Stimulated activated memory B cell treated with anti-CD40 and anti-IgM and Interleukin-4, amounts not matched to agents 10 μg/mL and 1 μg/mL and 100 μg/mL, for 72 hours (primary cell): Measurements from ENCODE around the gene RIT2.

Experiments
- ATAC-seq: fragments of 150-1000 bp; cut with Tn5 transposase; 2 replicates; pipeline ENCODE4 v1.10.0; 2021
- H3K27ac Mint-ChIP-seq: one replicate; pipeline ENCODE4 v1.8.0; 2022; ENCODE audit warnings: mild to moderate bottlenecking, mixed read lengths
- H3K27me3 Mint-ChIP-seq: one replicate; pipeline ENCODE4 v1.8.0; 2022; ENCODE audit warnings: mixed read lengths
- H3K36me3 Mint-ChIP-seq: one replicate; pipeline ENCODE4 v1.8.0; 2022; ENCODE audit warnings: mixed read lengths
- H3K4me1 Mint-ChIP-seq: one replicate; pipeline ENCODE4 v1.8.0; 2022; ENCODE audit warnings: mixed read lengths
- H3K4me3 Mint-ChIP-seq: one replicate; pipeline ENCODE4 v1.8.0; 2022; ENCODE audit warnings: mild to moderate bottlenecking, moderate library complexity, mixed read lengths
- H3K9me3 Mint-ChIP-seq: one replicate; pipeline ENCODE4 v1.8.0; 2022; ENCODE audit warnings: mixed read lengths

RIT2 gene

DNA sequence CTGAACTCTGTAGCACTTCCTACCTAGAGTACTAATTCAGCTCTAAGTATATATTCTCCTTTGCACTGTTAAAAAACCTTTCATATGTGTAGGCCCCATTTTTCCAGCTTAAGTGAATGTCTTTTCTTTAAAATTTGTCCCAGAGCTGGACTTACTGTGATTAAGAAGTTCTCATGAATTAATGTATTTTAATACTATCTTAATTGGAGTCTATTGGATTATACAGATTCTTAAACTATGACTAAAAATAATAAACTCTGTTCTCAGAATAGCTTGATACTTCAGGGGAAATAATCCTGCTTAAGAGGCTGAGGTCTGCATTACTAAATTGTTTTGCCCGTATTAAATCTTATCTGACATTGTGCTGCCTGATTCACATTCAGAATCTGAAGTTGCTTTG lies 223.3 kb downstream of the RIT2 start:
- Mint-ChIP-seq H3K9me3 (no peaks in the 10 kb centered on the region), H3K36me3 (no peaks in the 10 kb centered on the region), H3K4me3 (no peak overlapping the region)

DNA sequence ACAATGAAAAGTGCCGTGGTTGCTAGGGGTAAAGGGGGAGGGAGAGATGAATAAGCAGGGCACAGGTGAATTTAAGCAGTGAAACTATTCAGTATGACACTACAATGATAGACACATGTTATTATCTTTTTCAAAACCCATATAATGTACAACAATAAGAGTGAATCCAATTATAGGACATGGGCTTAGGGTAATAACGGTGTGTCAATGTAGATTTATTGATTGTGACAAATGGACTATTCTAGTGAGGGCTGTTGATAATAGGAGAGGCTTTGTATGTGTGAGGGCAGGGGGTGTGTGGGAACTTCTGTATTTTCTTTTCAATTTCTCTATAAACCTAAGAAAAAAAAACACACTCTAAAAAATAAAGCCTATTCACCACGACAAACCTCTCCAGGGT lies 223.8 kb downstream of the RIT2 start:
- Mint-ChIP-seq H3K27me3 (no peaks in the 10 kb centered on the region), H3K27ac (no peak overlapping the region)
- ATAC-seq: no peak

More for the DNA sequence above, 223.3 kb downstream of the RIT2 start:
- Mint-ChIP-seq H3K27ac (no peak overlapping the region), H3K4me1 (no peaks in the 10 kb centered on the region), H3K27me3 (no peaks in the 10 kb centered on the region)
- no peak for ATAC-seq

DNA sequence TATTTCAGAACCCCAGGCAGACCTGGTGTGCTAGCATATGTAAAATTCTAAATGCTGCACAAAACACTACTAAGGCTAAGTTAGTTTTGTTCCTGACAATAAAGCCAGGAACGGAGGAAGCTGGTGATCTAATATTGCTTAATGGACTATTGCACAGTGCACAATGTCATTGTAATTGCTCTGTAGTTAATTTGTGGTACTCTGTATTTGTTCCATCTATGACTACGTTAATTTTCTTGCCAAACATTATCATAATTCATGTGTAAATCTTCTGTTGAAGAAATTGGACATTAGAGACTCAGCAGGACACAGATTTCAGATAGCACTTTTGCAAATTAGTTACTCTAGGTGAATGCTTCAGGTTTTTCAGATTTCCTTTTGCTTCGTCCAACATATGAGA lies 232.3 kb downstream of the RIT2 start:
- no peak overlapping the region for H3K27ac Mint-ChIP-seq
- no peaks in the 10 kb centered on the region for H3K27me3 Mint-ChIP-seq
- no peak overlapping the region for H3K4me3 Mint-ChIP-seq
- ATAC-seq: no peak
- no peaks in the 10 kb centered on the region for H3K4me1 Mint-ChIP-seq
- no peaks in the 10 kb centered on the region for H3K36me3 Mint-ChIP-seq
- peaks cover 5% of the 10 kb centered on the region for H3K9me3 Mint-ChIP-seq

More for the DNA sequence above, 223.8 kb downstream of the RIT2 start:
- no peak overlapping the region for H3K4me3 Mint-ChIP-seq
- H3K36me3 Mint-ChIP-seq: no peaks in the 10 kb centered on the region
- no peaks in the 10 kb centered on the region for H3K4me1 Mint-ChIP-seq
- H3K9me3 Mint-ChIP-seq: no peaks in the 10 kb centered on the region

DNA sequence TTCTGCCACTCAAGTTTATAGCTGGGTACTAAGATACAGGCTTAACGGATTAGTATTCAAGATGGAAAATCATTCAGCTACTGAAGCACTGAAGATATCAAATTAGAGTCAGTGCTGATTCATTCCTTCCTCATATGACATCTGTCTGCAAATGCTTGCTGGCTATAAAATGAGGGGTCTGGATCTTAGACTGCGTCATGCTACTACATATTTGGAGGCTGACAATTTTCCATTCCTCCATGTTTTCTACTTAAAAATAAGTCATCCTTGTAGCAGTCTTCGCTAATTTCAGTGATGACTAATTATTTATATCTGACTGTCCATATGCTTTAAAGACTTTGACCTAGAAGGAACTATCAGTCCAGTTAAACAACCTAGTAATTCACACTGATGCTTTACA lies 233.4 kb downstream of the RIT2 start:
- no peaks in the 10 kb centered on the region for H3K27me3 Mint-ChIP-seq
- peaks cover 5% of the 10 kb centered on the region for H3K9me3 Mint-ChIP-seq
- no peak overlapping the region for H3K4me3 Mint-ChIP-seq
- no peak for ATAC-seq
- no peaks in the 10 kb centered on the region for H3K36me3 Mint-ChIP-seq
- no peaks in the 10 kb centered on the region for H3K4me1 Mint-ChIP-seq
- no peak overlapping the region for H3K27ac Mint-ChIP-seq

DNA sequence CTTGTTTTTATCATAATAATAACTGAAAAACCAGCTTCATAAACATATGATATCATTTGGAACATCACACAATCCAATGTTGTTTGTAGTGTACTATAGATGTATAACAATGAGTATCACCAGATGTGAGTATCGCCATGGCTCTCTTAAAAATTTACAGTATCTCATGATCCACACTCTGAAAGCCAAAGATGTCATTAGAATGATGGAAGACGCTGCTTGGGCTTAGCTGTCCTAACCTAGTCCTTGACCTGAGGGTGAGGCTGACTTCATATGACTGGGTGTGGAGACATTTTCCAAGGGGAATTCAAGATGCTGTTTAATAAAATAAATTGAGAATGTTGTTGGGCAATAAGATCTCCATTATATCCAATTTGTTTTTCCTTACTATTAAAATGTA lies 242.6 kb downstream of the RIT2 start:
- ATAC-seq: no peak
- H3K27ac Mint-ChIP-seq: no peak overlapping the region
- H3K27me3 Mint-ChIP-seq: no peaks in the 10 kb centered on the region
- no peak overlapping the region for H3K4me3 Mint-ChIP-seq
- peaks cover 3% of the 10 kb centered on the region for H3K9me3 Mint-ChIP-seq
- H3K4me1 Mint-ChIP-seq: no peaks in the 10 kb centered on the region
- H3K36me3 Mint-ChIP-seq: no peaks in the 10 kb centered on the region

DNA sequence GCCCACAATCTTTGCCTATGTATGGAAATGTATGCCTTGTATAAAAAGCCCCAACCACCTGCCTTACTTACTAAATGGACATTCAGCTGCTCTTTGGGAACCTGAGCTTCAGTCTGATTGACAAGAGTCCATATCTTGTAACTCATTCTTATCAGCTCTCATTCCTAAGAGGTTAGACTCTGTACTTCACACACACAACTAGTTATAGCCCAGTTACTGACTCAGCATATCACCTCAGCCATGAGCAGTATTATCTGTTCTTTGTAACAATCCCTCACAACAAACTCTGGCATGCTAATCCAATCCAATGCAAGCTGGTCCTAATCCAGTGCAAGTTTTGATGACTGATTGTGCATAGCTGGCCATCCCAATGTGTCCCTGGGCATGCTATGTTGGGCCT lies 250.6 kb downstream of the RIT2 start:
- Mint-ChIP-seq H3K27ac (no peak overlapping the region), H3K36me3 (no peaks in the 10 kb centered on the region)
- no peak for ATAC-seq

DNA sequence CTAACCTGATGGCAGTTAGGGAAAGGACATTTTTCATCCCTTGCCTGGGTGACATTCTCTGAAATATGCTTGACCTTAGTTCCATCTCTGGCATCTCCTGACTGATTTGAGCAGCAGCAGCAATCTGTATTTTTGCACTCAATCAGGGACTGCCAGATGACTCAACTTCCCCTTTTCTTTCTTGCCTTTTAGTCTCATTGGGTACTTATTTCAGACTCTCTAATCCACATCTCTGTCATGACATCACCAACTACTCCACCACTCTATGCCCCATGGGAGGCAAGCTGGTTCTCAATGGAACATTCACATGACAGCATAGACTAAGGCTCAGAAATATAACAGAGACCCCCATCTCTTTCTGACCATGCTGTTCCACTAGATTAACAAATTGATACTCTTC lies 254.2 kb downstream of the RIT2 start:
- no peaks in the 10 kb centered on the region for H3K27me3 Mint-ChIP-seq
- H3K9me3 Mint-ChIP-seq: peaks cover 3% of the 10 kb centered on the region
- no peaks in the 10 kb centered on the region for H3K36me3 Mint-ChIP-seq
- peak; percentile 20 for ATAC-seq
- H3K4me3 Mint-ChIP-seq: no peak overlapping the region
- H3K4me1 Mint-ChIP-seq: no peaks in the 10 kb centered on the region
- no peak overlapping the region for H3K27ac Mint-ChIP-seq

More for the DNA sequence above, 250.6 kb downstream of the RIT2 start:
- H3K9me3 Mint-ChIP-seq: peaks cover 2% of the 10 kb centered on the region
- H3K27me3 Mint-ChIP-seq: no peaks in the 10 kb centered on the region
- H3K4me3 Mint-ChIP-seq: no peak overlapping the region
- no peaks in the 10 kb centered on the region for H3K4me1 Mint-ChIP-seq

DNA sequence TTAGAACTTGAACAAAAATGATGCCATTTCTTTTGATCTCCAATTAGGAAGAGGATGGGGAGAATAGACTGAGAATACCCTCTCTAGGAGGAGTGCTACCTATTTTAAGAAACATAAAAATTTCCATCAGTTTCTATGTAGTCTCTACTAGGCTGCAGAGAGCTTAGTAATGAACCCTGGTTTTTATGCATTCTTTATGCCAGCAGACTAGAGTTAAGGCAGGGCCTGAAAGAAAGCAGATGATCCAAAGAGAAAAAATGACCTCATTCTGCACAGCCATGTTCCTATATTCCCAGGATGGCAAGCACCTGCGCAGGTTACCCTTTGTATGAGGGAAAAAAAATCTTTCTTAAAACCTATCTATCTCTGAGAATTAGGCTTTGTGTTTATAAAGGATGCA lies 254.9 kb downstream of the RIT2 start:
- no peaks in the 10 kb centered on the region for H3K27me3 Mint-ChIP-seq
- H3K4me3 Mint-ChIP-seq: no peak overlapping the region
- no peak overlapping the region for H3K27ac Mint-ChIP-seq
- no peaks in the 10 kb centered on the region for H3K36me3 Mint-ChIP-seq
- no peak for ATAC-seq
- H3K9me3 Mint-ChIP-seq: peaks cover 5% of the 10 kb centered on the region
- H3K4me1 Mint-ChIP-seq: no peaks in the 10 kb centered on the region

DNA sequence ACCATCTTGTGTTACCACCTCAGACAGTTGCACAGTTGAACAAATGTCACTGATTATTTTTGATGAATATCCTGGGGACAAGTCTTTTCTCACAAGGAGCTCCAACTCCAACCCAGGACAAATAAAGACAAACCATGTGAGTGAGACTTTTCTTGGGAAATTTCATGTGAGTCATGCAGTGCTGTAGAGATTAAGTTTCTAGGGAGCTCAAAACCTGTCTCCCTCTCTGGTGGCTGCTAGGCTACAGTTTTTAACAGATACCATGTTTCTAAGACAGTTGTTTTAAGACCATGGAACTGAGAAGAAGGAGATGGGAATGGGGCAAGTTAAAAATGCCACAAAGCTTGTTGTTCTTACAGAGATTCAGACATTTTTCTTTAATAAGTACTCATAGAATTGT lies 255.5 kb downstream of the RIT2 start:
- Mint-ChIP-seq H3K36me3 (no peaks in the 10 kb centered on the region), H3K27me3 (no peaks in the 10 kb centered on the region), H3K4me1 (no peaks in the 10 kb centered on the region), H3K4me3 (no peak overlapping the region), H3K27ac (no peak overlapping the region), H3K9me3 (peaks cover 5% of the 10 kb centered on the region)
- ATAC-seq: no peak

DNA sequence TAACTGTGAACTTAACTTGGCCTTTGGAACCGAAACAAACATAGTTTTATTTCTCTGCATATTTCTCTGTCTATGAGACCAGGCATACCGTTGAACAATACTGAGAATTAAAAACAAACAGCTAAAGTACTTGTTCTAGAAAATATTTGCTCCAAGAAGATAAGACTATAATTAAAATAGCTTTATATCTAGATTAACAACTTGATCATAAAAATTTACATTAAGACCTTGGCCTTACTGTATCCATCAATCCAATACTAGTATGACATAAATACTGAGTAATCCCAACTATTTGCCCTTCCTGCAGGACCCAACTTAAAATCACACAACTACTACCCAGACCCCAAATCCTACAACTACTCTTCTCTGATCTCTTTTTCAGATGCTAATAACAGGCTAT lies 260.9 kb downstream of the RIT2 start:
- H3K4me3 Mint-ChIP-seq: no peak overlapping the region
- peaks cover 5% of the 10 kb centered on the region for H3K9me3 Mint-ChIP-seq
- H3K36me3 Mint-ChIP-seq: no peaks in the 10 kb centered on the region
- ATAC-seq: no peak
- H3K27ac Mint-ChIP-seq: no peak overlapping the region
- no peaks in the 10 kb centered on the region for H3K4me1 Mint-ChIP-seq
- H3K27me3 Mint-ChIP-seq: no peaks in the 10 kb centered on the region

DNA sequence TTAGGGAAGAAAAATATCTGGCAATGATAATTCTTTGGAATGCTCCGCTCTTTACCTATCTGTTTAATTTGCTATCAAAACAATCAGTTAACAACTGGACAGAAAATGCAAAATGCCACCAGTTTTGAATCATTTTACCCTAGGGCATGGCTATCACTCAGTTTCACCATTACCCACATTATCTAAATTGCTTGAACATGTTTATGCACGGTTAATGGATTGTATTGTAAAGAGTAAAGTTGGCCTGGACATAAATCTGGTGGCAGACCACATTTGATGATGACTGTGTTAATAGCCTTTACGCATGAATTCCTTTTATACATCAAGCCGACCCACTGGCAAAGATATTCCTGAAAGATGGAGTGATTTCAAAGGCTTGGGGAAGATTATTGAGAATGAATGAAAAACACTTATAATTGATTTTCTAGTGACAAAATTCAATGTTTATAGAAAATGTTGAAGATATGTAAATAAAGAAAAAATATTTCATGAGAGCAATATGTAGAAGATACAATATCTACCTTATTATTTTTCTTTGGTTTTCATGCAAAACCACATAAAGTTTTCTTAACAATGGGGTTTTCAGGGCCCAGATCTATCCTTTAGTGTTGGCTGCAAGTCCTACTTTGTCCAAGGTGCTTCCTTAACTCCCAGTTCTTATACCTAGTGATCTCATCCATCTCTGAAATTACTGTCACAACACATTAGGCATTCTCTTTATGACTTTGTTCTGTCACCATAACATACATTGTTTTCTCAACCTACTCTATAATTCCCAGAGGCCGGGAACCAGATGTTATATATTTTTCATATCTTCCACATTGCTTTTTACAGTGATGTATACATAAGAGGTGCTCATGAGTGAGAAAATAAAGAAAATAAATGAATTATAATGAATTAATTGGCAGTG lies 265.1 kb downstream of the RIT2 start:
- Mint-ChIP-seq H3K9me3 (no peaks in the 10 kb centered on the region), H3K4me1 (no peaks in the 10 kb centered on the region), H3K27me3 (no peaks in the 10 kb centered on the region), H3K4me3 (no peak overlapping the region), H3K27ac (no peak overlapping the region), H3K36me3 (no peaks in the 10 kb centered on the region)
- no peak for ATAC-seq

DNA sequence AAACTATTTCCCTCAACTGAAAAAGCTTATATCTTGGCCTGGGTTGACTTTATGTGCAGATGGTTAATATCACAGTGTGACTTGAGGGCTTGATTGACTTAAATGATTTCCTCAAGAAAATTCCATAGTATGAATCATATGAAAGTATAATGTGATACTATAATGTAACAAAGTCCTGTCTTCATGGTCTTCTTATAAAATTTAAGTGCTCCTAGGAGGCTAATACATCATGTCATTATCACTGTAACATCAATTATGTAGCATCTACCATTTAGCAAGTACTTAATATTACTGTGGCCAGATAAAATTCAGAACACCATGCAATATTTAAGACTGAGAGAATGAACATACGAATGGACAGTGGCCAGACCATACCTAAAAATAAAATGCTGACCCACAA lies 276.1 kb downstream of the RIT2 start:
- H3K36me3 Mint-ChIP-seq: no peaks in the 10 kb centered on the region
- H3K27me3 Mint-ChIP-seq: no peaks in the 10 kb centered on the region
- no peaks in the 10 kb centered on the region for H3K9me3 Mint-ChIP-seq
- no peak for ATAC-seq
- H3K4me1 Mint-ChIP-seq: no peaks in the 10 kb centered on the region
- H3K4me3 Mint-ChIP-seq: no peak overlapping the region
- H3K27ac Mint-ChIP-seq: no peak overlapping the region

DNA sequence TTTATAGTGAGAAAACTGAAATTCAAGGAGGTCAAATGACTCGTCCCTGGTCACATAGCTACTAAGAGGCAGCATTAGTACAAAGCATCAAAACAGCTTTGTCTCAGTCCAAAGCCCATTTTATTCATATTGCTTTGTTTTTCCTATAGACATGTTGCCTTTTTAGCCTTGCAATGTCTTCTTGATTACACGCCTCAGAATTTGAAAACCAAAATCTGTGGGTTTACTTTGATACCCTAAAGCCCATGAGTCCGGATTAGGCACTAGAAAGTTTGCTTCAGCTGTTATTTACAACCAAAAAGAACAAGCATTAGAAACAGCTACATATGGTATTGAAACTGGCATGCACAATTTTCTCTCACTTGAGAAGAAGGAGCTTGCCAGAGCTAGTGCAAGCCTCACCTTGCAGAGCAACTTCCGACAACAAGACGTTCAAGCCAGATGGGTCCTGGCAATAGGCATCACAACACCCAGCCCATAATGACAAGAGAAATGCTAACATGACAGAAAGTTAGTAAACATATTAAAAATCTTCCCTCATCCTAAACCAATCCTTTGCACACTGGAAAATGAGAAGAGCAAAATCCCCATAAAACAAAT lies 276.8 kb downstream of the RIT2 start:
- Mint-ChIP-seq H3K27me3 (no peaks in the 10 kb centered on the region), H3K4me1 (no peaks in the 10 kb centered on the region), H3K36me3 (no peaks in the 10 kb centered on the region), H3K4me3 (no peak overlapping the region), H3K27ac (no peak overlapping the region), H3K9me3 (no peaks in the 10 kb centered on the region)
- ATAC-seq: no peak

DNA sequence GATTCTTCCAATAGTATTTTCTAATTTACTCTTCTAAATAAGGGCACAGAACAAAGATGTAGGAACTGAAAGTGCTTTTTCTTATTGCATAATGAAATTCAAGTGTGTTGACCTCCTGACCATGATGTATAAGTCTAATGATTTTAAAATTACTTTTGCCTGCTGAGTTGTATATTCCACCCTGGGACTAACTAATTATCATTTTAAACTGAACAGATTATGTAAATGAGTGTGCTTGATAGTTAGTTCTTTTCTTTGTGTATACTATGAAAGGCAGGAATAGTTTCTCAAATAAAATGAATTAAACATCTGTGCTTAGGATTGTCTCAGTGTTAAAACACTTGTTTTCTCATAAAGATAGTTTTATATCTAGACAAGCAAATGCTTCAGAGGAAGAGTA lies 284.5 kb downstream of the RIT2 start:
- H3K4me1 Mint-ChIP-seq: no peaks in the 10 kb centered on the region
- no peak overlapping the region for H3K27ac Mint-ChIP-seq
- no peak overlapping the region for H3K4me3 Mint-ChIP-seq
- H3K9me3 Mint-ChIP-seq: no peaks in the 10 kb centered on the region
- no peaks in the 10 kb centered on the region for H3K27me3 Mint-ChIP-seq
- ATAC-seq: no peak
- H3K36me3 Mint-ChIP-seq: no peaks in the 10 kb centered on the region

DNA sequence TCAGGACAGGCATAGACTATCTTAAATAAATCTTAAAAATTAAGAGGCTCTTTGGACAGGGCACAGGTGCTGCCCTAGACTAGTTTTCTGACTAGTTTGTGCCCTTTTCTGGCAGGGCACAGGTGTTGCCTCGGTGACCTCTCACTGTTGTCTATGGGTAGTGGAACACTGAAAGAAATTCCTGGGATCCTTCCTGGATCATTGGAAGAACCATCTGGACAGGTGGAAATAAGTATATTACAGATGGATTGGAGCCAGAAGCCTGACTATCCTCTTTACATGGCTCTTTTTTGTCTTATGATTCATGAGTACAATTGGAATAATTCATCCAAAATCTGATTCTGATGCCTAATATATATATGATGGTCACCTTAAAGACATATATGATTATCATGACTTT lies 286.6 kb downstream of the RIT2 start:
- ATAC-seq: no peak
- no peaks in the 10 kb centered on the region for H3K36me3 Mint-ChIP-seq
- H3K4me1 Mint-ChIP-seq: no peaks in the 10 kb centered on the region
- no peaks in the 10 kb centered on the region for H3K27me3 Mint-ChIP-seq
- no peak overlapping the region for H3K27ac Mint-ChIP-seq
- H3K4me3 Mint-ChIP-seq: no peak overlapping the region
- H3K9me3 Mint-ChIP-seq: no peaks in the 10 kb centered on the region

DNA sequence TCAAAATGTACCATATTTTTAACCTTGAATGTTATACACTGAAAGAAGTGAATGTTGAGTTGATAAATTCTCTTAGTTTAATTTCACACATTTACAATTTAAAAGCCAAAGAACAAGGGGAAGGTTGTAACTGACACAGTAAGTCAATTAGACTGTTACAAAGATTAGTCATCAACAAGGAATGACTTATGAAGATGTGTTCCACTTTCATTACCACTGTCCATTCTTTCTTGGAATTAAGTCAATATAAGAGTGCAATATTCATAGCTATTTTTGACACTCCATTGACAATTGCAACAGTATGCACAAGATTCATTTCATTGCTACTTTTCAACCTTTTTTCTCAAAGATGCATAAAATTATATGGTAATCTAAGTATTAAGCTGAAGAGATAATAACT lies 291.3 kb downstream of the RIT2 start:
- no peak overlapping the region for H3K4me3 Mint-ChIP-seq
- no peak for ATAC-seq
- H3K4me1 Mint-ChIP-seq: no peaks in the 10 kb centered on the region
- H3K27me3 Mint-ChIP-seq: no peaks in the 10 kb centered on the region
- H3K36me3 Mint-ChIP-seq: no peaks in the 10 kb centered on the region
- H3K9me3 Mint-ChIP-seq: no peaks in the 10 kb centered on the region
- no peak overlapping the region for H3K27ac Mint-ChIP-seq
